Measurements from ENCODE around the gene MANSC1.
A peak's percentile ranks its signal among the peaks of the same experiment; 100 is the strongest.
"Not testable (repeated sequence)": the region's sequence is repeated elsewhere in the genome, so short reads cannot be mapped to it uniquely, and the experiment has no call there.

MANSC1 gene

DNA sequence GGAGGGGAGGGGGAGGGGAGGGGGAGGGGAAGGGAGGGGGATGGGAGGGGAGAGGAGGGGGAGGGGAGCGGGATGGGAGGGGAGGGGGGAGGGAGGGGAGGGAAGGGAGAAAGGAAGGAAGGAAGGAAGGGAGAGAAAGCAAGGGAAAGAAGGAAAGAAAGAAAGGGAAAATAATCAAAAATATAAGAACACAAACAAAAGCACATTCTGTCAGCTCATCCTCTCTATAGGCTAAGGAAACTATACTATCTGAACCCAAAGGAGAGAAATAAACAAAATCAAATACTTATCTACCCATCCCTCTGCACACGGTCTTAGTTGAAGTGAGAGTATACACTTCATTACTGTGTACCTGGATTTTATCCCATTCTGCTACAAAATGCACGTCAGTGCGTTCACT is 26.9 kb downstream of the MANSC1 start:
- no peak overlapping the region for H2AFZ ChIP-seq (ENCODE audit: low read length, unreplicated experiment)
- no peak overlapping the region for H3K27ac ChIP-seq (ENCODE audit: low read depth, low read length)
- no peaks in the 10 kb centered on the region for H3K36me3 ChIP-seq (ENCODE audit: insufficient read depth, low read length)
- H3K4me3 ChIP-seq (ENCODE audit: low read depth, low read length), result no peak overlapping the region
- no peaks in the 10 kb centered on the region for H3K79me2 ChIP-seq (ENCODE audit: control insufficient read depth, insufficient read depth, low read length, unreplicated experiment)
- H3K27me3 ChIP-seq (ENCODE audit: insufficient read depth, low read length), result no peaks in the 10 kb centered on the region
- H3K4me1 ChIP-seq (ENCODE audit: control insufficient read depth, insufficient read depth, low read length, unreplicated experiment), result peaks cover 10% of the 10 kb centered on the region

DNA sequence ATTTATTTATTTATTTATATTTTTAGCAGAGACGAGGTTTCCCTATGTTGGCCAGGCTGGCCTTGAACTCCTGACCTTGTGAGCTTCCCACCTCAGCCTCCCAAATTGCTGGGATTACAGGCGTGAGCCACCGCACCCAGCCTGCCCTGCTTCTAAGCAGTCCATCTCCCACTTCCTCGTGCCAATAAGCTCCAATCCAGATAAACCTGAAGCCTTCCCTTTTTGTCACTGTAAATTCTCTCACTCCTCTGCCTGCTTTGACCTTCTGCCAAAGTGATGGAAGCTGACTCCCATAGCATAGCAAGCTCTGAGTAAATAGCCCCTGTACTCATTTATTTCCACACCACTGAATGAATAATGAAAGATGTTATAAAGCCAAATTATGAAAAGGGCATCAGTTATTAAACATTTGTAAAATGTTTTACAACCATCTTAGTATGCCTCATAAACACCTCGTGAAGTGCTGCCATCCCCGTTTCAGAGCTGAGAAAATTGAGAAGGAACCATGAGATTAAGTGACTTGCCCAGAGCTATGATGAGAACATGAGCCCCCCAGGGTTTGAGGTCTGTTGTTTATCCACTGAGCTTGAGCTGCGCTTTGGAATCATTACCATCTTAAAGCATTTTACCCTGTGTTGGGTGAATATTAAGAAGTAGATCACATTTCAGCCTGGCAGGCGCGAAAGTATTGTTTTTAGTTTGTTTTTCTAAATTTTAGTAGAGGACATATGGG is 30.4 kb downstream of the MANSC1 start:
- Histone ChIP-seq H3K79me2 (ENCODE audit: control insufficient read depth, insufficient read depth, low read length, unreplicated experiment) (no peaks in the 10 kb centered on the region), H3K27me3 (ENCODE audit: insufficient read depth, low read length) (no peaks in the 10 kb centered on the region), H3K27ac (ENCODE audit: low read depth, low read length) (no peak overlapping the region), H3K4me1 (ENCODE audit: control insufficient read depth, insufficient read depth, low read length, unreplicated experiment) (peaks cover 10% of the 10 kb centered on the region), H3K36me3 (ENCODE audit: insufficient read depth, low read length) (no peaks in the 10 kb centered on the region), H3K4me3 (ENCODE audit: low read depth, low read length) (peak overlapping the region; percentile 34), H2AFZ (ENCODE audit: low read length, unreplicated experiment) (peak overlapping the region; percentile 95)

DNA sequence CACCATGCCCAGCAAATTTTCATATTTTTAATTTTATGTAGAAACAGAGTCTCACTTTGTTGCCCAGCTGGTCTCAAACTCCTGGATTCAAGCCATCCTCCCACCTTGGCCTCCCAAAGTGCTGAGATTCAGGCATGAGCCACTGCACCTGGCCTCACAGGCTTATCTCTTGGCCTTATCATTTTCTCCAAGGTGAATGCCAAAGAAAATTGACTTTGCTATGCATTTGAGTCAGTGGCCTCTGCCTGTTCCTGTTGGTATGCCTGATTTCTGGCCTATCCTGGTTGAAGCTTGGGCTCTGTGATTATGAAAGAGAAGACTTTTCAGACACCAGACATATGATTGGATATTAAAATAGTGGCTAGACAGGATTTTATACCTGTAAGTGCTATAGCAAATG is 34.2 kb downstream of the MANSC1 start:
- H3K27me3 ChIP-seq (ENCODE audit: insufficient read depth, low read length), result no peaks in the 10 kb centered on the region
- H3K4me1 ChIP-seq (ENCODE audit: control insufficient read depth, insufficient read depth, low read length, unreplicated experiment), result peaks cover 10% of the 10 kb centered on the region
- H3K4me3 ChIP-seq (ENCODE audit: low read depth, low read length), result no peak overlapping the region
- no peaks in the 10 kb centered on the region for H3K36me3 ChIP-seq (ENCODE audit: insufficient read depth, low read length)
- H2AFZ ChIP-seq (ENCODE audit: low read length, unreplicated experiment), result no peak overlapping the region
- H3K27ac ChIP-seq (ENCODE audit: low read depth, low read length), result no peak overlapping the region
- H3K79me2 ChIP-seq (ENCODE audit: control insufficient read depth, insufficient read depth, low read length, unreplicated experiment), result no peaks in the 10 kb centered on the region

DNA sequence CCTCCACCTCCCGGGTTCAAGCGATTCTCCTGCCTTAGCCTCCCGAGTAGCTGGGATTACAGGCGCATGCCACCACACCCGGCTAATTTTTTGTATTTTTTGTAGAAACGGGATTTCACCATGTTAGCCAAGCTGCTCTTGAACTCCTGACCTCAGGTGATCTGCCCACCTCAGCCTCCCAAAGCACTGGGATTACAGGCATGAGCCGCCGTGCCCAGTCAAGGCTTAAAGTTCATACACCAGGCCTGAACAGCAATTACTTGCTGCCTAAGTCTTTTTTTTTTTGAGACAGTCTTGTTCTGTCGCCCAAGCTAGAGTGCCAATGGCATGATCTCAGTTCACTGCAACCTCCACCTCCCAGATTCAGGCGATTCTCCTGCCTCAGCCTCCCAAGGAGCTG is 39.3 kb downstream of the MANSC1 start:
- not testable (repeated sequence) for H3K4me3 ChIP-seq (ENCODE audit: low read depth, low read length)

DNA sequence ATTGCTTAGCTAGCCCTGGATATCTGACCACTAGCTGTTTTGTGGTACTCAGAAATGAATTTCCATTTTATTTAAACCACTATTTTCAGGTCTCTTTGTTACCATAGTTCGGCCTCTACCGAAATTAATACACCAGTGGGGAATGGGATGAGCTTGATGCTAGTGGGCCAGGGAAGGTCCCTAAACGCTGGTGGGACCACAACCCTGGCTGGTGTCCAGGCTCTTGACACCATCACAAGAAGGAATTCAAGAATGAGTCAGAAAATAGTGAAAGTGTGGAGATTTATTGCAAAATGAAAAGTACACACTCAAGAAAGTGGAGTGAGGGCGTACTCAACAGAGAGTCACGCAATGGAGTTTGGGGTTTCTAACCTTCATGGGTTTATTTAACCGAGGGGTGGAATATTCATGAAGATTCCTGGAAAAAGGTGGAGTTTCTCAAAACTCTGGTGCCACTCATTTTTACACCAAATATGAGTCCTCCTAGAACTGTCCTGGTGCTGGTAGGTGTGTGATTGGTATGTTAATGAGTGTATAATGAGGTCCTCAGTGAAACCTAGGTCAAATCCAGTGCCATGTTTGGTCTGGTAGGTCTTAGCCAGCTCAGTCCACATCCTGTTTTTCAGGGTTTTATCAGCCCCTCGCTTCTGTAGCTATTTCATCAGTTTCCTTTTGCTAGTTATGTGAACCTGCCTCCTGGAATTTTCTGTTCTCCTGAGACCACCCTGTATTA is 44.3 kb downstream of the MANSC1 start:
- no peak overlapping the region for H2AFZ ChIP-seq (ENCODE audit: low read length, unreplicated experiment)
- no peaks in the 10 kb centered on the region for H3K36me3 ChIP-seq (ENCODE audit: insufficient read depth, low read length)
- H3K4me1 ChIP-seq (ENCODE audit: control insufficient read depth, insufficient read depth, low read length, unreplicated experiment), result no peaks in the 10 kb centered on the region
- H3K27ac ChIP-seq (ENCODE audit: low read depth, low read length), result no peak overlapping the region
- H3K27me3 ChIP-seq (ENCODE audit: insufficient read depth, low read length), result no peaks in the 10 kb centered on the region
- H3K79me2 ChIP-seq (ENCODE audit: control insufficient read depth, insufficient read depth, low read length, unreplicated experiment), result no peaks in the 10 kb centered on the region
- no peak overlapping the region for H3K4me3 ChIP-seq (ENCODE audit: low read depth, low read length)

More for the DNA sequence above, 39.3 kb downstream of the MANSC1 start:
- not testable (repeated sequence) for H3K4me1 ChIP-seq (ENCODE audit: control insufficient read depth, insufficient read depth, low read length, unreplicated experiment); H2AFZ ChIP-seq (ENCODE audit: low read length, unreplicated experiment); H3K27ac ChIP-seq (ENCODE audit: low read depth, low read length); H3K27me3 ChIP-seq (ENCODE audit: insufficient read depth, low read length); H3K79me2 ChIP-seq (ENCODE audit: control insufficient read depth, insufficient read depth, low read length, unreplicated experiment); H3K36me3 ChIP-seq (ENCODE audit: insufficient read depth, low read length)

DNA sequence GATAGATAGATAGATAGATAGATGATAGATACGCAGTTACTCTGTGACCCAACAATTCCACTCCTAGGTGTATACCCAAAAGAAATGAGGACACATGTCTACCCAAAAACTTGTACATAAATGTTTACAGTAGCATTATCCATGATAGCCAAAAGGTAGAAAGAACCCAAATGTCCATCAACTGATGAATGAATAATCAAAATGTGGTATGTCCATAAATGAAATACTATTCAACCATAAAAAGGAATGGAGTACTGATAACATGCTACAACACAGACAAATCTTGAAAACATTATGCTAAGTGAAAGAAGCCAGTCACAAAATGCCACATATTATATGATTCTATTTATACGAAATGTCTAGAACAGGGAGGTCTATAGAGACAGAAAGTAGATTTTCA is 47.1 kb downstream of the MANSC1 start:
- no peak overlapping the region for H2AFZ ChIP-seq (ENCODE audit: low read length, unreplicated experiment)
- H3K4me3 ChIP-seq (ENCODE audit: low read depth, low read length), result no peak overlapping the region
- H3K79me2 ChIP-seq (ENCODE audit: control insufficient read depth, insufficient read depth, low read length, unreplicated experiment), result no peaks in the 10 kb centered on the region

DNA sequence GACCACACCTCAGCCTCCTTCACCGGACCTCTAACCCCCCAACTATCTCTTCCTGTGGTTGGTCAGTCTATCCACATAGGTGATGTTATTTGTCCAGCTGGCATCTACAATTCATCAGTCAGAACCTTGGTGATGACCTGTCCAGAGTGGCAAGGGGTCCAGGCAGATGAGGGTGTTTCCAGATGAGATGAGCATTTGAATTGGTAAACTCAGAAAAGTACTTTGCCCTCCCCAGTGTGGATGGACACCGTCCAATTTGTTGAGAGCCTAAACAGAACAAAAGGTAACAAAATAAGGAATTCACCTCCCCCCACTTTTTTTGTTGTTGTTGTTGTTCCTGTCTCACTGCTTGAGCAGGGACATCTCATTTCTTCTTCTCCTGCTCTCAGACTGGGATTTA is 48.9 kb downstream of the MANSC1 start:
- Histone ChIP-seq H3K36me3 (ENCODE audit: insufficient read depth, low read length) (no peaks in the 10 kb centered on the region), H2AFZ (ENCODE audit: low read length, unreplicated experiment) (no peak overlapping the region), H3K27ac (ENCODE audit: low read depth, low read length) (no peak overlapping the region), H3K79me2 (ENCODE audit: control insufficient read depth, insufficient read depth, low read length, unreplicated experiment) (no peaks in the 10 kb centered on the region), H3K4me1 (ENCODE audit: control insufficient read depth, insufficient read depth, low read length, unreplicated experiment) (no peaks in the 10 kb centered on the region), H3K4me3 (ENCODE audit: low read depth, low read length) (no peak overlapping the region), H3K27me3 (ENCODE audit: insufficient read depth, low read length) (no peaks in the 10 kb centered on the region)

More for the DNA sequence above, 47.1 kb downstream of the MANSC1 start:
- Histone ChIP-seq H3K36me3 (ENCODE audit: insufficient read depth, low read length) (no peaks in the 10 kb centered on the region), H3K27ac (ENCODE audit: low read depth, low read length) (no peak overlapping the region), H3K27me3 (ENCODE audit: insufficient read depth, low read length) (no peaks in the 10 kb centered on the region), H3K4me1 (ENCODE audit: control insufficient read depth, insufficient read depth, low read length, unreplicated experiment) (no peaks in the 10 kb centered on the region)

DNA sequence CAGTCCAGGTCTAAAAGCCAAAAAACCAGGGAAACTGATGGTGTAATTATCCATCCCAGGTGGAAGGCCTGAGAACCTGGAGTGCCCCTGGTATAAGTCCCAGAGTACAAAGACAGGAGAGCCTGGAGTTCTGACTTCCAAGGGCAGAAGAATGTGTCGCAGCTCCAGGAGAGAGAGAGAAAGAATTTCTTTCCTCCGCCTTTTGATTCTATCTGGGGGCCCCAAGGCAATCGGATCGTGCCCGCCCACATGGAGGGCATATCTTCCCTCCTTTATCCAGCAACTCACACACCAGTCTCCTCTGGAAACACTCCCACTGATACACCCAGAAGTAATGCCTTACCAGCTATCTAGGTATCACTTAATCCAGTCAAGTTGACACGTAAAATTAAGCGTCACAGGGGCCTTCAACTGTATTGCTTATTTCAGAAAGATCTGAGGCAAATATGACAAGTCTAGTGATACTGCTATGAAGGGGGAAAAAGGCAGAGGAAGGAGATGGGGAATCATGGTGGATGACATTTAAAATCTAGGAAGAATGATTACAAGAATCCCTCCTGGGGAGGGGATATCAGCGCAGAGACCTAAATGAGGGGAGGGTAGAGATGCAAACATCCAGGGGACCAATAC is 52.7 kb downstream of the MANSC1 start:
- H3K79me2 ChIP-seq (ENCODE audit: control insufficient read depth, insufficient read depth, low read length, unreplicated experiment), result no peaks in the 10 kb centered on the region
- no peaks in the 10 kb centered on the region for H3K4me1 ChIP-seq (ENCODE audit: control insufficient read depth, insufficient read depth, low read length, unreplicated experiment)
- no peaks in the 10 kb centered on the region for H3K27me3 ChIP-seq (ENCODE audit: insufficient read depth, low read length)
- no peak overlapping the region for H2AFZ ChIP-seq (ENCODE audit: low read length, unreplicated experiment)
- H3K36me3 ChIP-seq (ENCODE audit: insufficient read depth, low read length), result no peaks in the 10 kb centered on the region
- H3K27ac ChIP-seq (ENCODE audit: low read depth, low read length), result no peak overlapping the region
- no peak overlapping the region for H3K4me3 ChIP-seq (ENCODE audit: low read depth, low read length)

DNA sequence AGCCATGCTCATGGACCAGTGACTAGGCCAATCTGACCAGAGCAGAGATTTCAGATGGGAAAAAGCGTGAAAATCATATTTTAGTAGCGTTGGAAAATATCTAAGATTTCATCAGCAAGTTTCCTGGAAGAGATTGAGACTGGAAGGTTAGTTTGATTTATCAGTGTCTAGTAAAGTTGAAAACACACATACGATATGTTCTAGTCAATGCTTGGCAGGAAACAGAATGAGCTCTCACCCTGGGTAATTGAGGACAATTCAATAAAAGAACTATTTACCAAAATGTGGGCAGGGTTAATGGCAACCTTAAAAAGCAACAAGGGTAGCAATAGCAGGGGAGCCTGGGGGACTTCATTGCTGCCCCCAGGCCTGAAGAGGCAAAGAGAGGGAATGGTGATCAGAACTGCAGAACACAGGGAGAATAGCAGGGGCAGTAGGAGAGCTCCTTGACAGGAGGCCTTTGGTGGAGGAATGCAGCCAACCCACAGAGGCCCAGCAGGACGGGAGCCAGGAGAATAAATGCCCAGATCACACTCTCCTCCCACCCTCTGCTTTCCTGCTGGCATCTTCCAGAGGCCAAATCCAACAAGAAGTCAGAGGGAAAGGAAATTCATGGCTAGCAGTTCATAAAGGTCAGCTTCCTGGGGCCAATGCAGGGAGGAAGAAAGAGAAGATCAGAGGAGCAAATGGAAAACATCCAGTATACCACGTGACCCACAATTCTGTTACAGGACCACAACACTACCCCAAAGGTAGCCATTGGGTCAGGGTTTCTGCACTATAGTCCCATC is 55.6 kb downstream of the MANSC1 start:
- Histone ChIP-seq H3K79me2 (ENCODE audit: control insufficient read depth, insufficient read depth, low read length, unreplicated experiment) (no peaks in the 10 kb centered on the region), H2AFZ (ENCODE audit: low read length, unreplicated experiment) (peak overlapping the region; percentile 78), H3K4me3 (ENCODE audit: low read depth, low read length) (no peak overlapping the region), H3K4me1 (ENCODE audit: control insufficient read depth, insufficient read depth, low read length, unreplicated experiment) (no peaks in the 10 kb centered on the region), H3K36me3 (ENCODE audit: insufficient read depth, low read length) (no peaks in the 10 kb centered on the region), H3K27me3 (ENCODE audit: insufficient read depth, low read length) (no peaks in the 10 kb centered on the region), H3K27ac (ENCODE audit: low read depth, low read length) (no peak overlapping the region)

DNA sequence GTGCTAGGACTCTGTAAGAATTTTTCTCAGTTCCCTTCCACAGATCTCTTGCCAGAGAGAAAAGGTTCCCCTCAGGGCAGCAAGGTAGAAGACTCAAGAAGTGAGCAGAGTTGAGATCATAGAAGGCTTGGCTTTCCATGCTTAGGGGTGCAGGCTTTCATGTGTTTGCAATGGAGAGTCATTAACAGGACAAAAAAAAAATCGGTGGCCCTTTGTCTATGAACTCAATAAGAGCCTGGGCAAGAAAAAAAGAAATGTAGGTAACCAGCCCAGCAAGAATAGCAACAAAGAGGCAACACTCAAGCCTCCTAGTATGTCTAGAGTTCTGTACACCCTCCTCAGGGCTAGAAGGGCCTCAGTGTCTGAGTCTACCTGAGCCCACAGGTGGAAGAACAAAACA is 59.8 kb downstream of the MANSC1 start:
- Histone ChIP-seq H3K4me3 (ENCODE audit: low read depth, low read length) (no peak overlapping the region), H2AFZ (ENCODE audit: low read length, unreplicated experiment) (no peak overlapping the region)

More for the DNA sequence above, 59.8 kb downstream of the MANSC1 start:
- Histone ChIP-seq H3K79me2 (ENCODE audit: control insufficient read depth, insufficient read depth, low read length, unreplicated experiment) (no peaks in the 10 kb centered on the region), H3K36me3 (ENCODE audit: insufficient read depth, low read length) (no peaks in the 10 kb centered on the region), H3K27ac (ENCODE audit: low read depth, low read length) (no peak overlapping the region), H3K4me1 (ENCODE audit: control insufficient read depth, insufficient read depth, low read length, unreplicated experiment) (no peaks in the 10 kb centered on the region), H3K27me3 (ENCODE audit: insufficient read depth, low read length) (no peaks in the 10 kb centered on the region)
